NCI-H510A (cell line): ENCODE data around the gene UQCR11.

Experiments
- DNase-seq: peaks from one replicate; lab custom pipeline; 2025; lab: John Stamatoyannopoulos, UW

Gene UQCR11

GRCh38 chr19:1615156-1615765 lies 10.0 kb upstream of the UQCR11 start:
- DNase-seq, result no peak

GRCh38 chr19:1613808-1614570 lies 8.7 kb upstream of the UQCR11 start:
- DNase-seq, result no peak

DNA sequence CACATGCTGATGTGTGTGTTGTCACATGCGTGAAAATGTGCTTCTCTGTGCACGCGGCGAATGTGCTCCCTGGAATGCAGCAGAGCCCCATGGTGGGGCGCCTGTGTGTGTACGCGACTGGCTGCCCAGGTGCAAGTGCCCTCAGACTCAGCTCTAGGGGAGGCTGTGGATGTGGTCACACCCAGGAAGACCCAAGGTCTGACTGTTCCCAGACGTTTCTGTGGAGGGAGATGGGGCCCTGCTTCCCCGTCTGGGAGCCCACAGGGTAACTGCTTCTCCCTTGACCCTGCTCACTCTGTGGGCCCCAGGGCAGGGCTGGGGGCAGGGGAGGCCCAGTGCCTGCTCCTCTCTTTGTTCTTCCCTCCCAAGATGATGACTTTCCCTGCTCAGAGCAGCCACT lies 7.9 kb upstream of the UQCR11 start:
- DNase-seq, result no peak

DNA sequence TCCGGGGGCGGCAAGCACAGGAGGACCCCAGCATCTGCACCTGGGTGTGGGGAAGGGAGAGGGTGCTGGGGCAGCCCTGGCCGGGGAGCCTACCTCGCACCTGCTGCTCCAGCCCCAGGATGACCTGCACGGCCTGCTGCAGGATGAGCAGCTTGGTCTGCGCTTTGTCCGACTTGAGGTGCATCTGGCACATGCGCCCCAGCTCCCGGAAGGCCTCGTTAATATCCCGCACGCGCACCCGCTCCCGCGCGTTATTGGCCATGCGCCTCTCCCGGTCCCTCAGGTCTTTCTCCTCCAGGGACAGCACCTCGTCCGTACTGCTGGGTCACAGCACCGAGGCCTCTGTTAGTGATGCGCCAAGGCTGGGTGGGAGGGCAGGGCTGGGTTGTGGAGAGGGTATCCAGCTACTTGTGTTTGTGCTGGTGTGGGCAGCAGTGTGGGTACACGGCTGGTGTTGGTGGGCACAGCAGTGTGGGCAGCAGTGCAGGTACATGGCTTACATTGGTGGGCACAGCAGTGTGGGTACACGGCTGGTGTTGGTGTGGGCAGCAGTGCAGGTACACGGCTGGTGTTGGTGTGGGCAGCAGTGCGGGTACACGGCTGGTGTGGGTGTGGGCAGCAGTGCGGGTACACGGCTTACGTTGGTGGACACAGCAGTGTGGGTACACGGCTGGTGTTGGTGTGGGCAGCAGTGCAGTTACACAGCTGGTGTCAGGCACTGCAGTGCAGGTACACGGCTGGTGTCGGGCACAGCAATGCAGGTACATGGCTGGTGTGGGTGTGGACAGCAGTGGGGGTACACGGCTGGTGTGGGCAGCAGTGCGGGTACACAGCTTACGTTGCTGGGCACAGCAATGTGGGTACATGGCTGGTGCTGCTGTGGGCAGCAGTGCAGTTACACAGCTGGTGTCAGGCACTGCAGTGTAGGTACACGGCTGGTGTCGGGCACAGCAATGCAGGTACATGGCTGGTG lies 7.1 kb upstream of the UQCR11 start:
- DNase-seq, result no peak

GRCh38 chr19:1611353-1611752 lies 6.1 kb upstream of the UQCR11 start:
- DNase-seq, result no peak

DNA sequence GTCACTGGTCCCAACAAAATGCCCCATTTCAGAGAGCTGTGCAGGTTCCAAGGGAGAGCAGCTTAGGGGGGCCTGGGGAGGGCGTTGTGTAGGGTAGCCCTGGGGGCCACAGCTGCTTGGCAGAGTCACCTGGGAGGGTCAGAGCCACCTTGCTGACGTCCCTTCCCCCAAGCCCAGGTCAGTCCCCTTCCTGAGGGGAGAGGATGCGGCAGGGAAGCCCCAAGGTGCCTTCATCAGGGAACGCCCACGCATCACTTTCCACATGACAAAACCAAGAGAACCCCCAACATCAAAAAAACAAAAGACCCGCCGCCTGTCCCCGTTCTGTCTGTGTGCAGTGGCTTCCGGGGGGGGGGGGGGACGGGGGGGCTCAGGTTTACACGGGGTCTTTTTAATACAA lies 5.3 kb upstream of the UQCR11 start:
- no peak for DNase-seq

- DNase-seq, result no peak
These were observed 4.6 kb upstream of the UQCR11 start for GRCh38 chr19:1609680-1610474.

GRCh38 chr19:1609103-1609396 lies 3.8 kb upstream of the UQCR11 start:
- DNase-seq, result no peak

DNA sequence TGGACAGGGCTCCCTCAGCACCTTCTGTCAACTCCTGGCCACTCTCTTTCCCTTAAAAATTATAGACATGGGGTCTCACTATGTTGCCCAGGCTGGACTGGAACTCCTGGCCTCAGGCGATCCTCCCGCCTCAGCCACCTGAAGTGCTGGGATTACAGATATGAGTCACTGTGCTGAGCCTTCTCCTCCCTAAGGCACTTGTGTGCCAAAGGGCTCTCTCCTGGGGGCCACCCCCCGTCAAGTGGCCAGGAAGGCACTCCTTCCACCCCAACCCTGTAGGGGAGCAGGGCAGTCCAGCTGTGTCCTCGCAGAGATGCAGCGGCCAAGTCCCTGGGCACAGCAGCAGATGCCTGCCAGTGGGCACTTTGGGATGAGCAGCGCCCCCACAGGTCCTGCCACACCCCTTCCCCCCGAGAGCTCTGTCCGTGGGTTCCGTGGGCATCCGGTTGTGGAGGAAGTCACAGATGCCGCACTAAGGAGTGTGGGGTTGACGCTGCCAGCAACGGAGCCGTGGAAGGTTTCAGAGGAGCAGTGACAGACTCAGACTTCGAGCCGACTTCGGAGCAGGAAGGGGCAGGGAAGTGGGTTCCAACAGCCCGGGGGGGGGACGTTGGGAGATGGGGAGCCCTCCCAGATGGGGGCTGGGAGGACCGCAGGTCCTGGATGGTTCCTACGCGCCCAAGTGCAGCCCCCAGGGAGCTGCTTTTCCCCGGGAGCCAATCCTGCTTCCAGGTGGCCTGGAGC lies 3.3 kb upstream of the UQCR11 start:
- no peak for DNase-seq

GRCh38 chr19:1606138-1606651 lies 933 bp upstream of the UQCR11 start:
- DNase-seq, result no peak

- DNase-seq, result no peak
These were observed 3.1 kb downstream of the UQCR11 start for GRCh38 chr19:1602091-1602707.

DNA sequence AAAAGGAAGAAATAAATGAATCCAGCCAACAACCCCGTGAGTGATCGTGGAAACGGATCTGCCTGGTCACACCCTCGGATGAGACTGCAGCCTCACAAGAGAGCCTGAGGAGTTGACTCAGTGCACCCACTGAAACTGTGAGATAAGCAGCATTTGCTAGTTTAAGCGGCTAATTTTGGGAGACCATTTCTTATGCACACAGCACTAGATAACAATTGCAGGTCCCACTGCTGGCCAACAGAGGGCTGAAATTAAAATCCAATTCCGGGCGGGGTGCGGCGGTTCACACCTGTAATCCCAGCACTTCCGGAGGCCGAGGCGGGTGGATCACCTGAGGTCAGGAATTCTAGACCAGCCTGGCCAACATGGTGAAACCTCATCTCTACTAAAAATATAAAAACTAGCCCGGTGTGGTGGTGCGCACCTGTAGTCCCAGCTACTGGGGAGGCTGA lies 3.6 kb downstream of the UQCR11 start:
- no peak for DNase-seq

DNA sequence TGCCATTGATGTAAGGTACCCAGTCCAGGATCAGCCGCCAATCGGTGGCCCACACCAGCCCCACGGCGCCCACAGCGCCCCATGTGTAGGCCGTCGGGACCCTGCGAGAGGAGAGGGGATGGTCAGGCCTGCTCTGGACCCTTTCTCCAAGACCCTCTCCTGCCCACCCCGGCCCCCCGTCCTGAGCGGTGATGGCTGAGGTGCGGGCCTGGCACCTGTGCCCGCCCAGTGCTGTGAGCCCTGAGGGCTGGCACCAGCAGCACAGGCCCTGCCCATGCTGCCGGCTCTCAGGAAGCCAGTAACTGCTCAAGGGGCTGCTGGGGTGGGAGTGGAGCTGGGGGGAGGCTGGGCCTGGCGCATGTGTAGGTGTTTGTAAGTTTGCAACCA lies 5.8 kb downstream of the UQCR11 start:
- DNase-seq, result no peak

DNA sequence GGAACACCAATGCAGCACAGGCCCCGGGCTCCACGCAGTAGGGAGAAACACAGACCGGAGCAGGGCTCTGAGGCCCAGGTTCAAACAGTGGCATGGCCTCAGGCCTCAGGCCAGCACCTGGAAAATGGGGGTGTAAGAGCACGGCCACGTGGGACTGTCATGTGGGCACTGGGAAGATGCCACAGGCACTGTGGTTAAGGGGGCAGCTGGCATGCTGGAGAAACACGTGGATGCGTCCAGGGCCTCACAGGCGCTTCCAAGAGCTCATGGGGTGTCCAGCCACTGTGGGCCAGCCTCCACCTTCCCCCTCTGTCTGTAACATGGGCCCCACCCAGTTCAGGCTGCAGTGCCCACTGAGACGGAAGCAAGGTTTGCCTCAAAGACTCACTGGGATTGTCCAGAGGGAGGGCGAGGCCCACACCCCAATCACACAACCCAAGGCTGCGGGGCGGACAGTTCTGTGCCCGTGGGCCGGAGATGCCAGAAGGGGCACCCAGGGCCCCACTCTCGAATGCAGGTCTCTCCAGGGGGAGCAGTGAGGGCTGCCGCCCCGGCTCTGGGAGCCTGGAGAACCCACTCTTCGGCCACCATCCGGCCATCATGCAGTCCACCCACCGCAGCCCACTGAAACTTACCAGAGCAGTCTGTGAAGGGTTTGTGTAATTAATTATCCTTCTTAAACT lies 6.3 kb downstream of the UQCR11 start:
- no peak for DNase-seq

GRCh38 chr19:1593501-1593772 lies 11.8 kb downstream of the UQCR11 start:
- DNase-seq, result no peak

- peak; percentile 73 for DNase-seq
These were observed 12.3 kb downstream of the UQCR11 start, which contains the start of gene MBD3 for GRCh38 chr19:1592755-1593500. Gene MBD3 (minus strand): TSS chr19:1592865. CDS start chr19:1592631, 234 bp downstream.

DNA sequence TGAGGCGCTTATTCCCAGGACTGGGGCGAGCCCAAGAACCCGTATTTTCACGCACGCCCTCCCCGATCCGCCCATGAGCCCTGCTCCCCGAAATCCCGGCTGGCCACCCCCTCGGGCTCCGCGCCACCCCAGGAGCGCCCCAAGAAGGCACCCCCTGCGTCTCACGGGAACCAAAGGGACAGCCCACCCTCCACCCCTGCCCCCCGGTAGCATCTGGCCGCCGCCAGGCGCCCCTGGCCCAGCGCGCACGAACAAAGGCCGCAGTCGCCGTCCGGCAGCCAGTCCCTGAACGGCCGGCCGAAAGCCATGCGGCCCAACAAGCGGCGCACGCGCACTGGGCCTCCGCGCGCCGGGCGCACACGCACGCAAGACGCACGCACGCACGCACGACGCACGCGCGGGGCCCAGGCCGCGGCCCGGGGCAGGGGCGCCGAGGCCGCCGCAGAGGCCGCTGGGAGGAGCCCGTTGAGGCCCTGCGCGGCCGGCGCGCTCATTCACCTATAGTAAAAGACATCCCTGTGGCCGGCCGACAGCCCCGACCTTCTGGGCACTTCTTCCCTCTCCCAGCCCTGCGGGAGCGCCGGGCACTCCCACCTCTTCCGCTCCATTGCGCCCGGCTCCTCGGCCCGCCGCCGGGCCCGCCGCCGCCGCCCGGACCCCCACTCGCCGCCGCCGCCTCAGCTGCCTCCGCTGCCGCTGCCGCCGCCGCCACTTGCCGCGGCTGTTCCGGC lies 13.1 kb downstream of the UQCR11 start:
- peak; percentile 43 for DNase-seq

- DNase-seq, result no peak
These were observed 13.7 kb downstream of the UQCR11 start for GRCh38 chr19:1591421-1592023.
